Activated T-helper 1 cell treated with anti-CD3 and anti-CD28 coated beads, Interleukin-12 subunit alpha, Interleukin-12 subunit beta, Interleukin-2, Interleukin-4 antibody, amounts not matched to agents 30 ng/mL and 10 ng/mL and 1 ng/mL, durations not matched to agents 14 hours and 24 hours and 36 hours (primary cell): Measurements from ENCODE around the gene PRR7. TPM values are rescaled to one million over a fixed set of nuclear protein-coding genes. Genes with fewer than 3 reads are reported as not detected.

ENCODE experiments used
- DNase-seq: peaks from one replicate; pipeline ENCODE4 v3.0.0; 2021; ENCODE audit warnings: low spot score
- H3K27ac Mint-ChIP-seq: one replicate; pipeline ENCODE4 v1.8.0; 2021; ENCODE audit warnings: mild to moderate bottlenecking, mixed read lengths
- H3K27me3 Mint-ChIP-seq: one replicate; pipeline ENCODE4 v1.8.0; 2022; ENCODE audit warnings: mild to moderate bottlenecking, moderate library complexity, mixed read lengths; ENCODE audit not compliant: insufficient read depth
- H3K36me3 Mint-ChIP-seq: one replicate; pipeline ENCODE4 v1.8.0; 2021; ENCODE audit warnings: low read depth, mixed read lengths
- H3K4me1 Mint-ChIP-seq: one replicate; pipeline ENCODE4 v1.8.0; 2021; ENCODE audit warnings: low read depth, mixed read lengths
- H3K4me3 Mint-ChIP-seq: one replicate; pipeline ENCODE4 v1.8.0; 2021; ENCODE audit warnings: mild to moderate bottlenecking, moderate library complexity, mixed read lengths
- H3K9me3 Mint-ChIP-seq: one replicate; pipeline ENCODE4 v1.8.0; 2021; ENCODE audit warnings: mixed read lengths
- intact Hi-C: fragments of 100-400 bp; cut with micrococcal nuclease; formaldehyde crosslinking; loops from one replicate; pipeline ENCODE4 v1.15.1; 2024
- total RNA-seq: library from RNA; stranded (reverse); gene quantifications from 2 replicates; pipeline ENCODE4 v1.2.3, GENCODE V29; 2022

The PRR7 gene
- total RNA-seq, 1 donor from 2014 or later: 10.3 TPM

DNA sequence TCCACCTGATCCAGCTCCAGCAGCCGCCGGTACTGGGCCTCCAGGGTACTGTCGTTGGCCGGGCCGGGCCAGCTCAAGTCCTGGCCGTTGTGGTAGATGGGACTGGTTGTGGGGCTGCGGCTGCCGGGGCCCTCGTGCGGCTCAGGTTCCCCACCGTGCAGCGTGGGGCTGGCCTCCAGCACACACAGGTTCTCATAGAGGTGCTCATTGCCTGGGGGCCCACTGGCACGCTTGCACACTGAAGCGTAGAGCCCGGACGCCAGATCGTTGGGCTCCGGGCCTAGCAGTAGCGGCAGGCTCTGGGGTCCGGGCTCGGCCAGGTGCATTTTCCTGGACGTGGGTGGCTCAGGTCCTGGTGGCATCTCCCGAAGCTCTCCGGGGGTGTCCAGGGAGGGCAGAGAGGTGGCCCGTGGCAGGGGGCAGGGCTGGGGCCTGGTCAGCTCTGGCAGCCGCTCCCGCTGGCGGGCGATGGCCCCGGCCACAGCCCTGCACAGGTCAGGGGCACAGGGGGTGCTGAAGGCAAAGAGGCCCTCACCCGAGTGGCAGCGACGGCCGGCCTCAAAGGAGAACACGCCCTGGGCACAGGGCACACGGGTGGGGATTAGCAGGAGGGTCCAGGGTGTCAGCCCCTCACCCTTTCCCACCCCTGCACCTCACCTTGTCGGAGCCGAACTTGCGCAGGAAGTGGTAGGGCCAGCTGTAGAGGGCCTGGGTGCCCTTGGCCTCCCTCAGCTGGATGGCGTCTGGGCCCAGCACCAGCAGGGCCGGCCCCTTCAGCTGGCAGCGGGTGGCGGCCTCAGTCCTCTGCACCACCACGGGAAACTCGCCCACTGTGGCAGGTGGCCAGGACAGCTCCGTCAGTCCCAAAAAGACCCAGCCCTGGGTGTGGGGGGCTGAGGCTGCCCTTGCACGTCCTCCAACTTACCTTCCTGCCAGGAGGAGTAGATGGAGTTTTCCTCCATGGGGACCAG is 57.8 kb downstream of the PRR7 start:
- Mint-ChIP-seq H3K36me3 (no peaks in the 10 kb centered on the region), H3K4me3 (no peak overlapping the region), H3K9me3 (no peaks in the 10 kb centered on the region), H3K4me1 (peaks cover 5% of the 10 kb centered on the region), H3K27ac (no peak overlapping the region), H3K27me3 (peaks cover 8% of the 10 kb centered on the region)
- no peak for DNase-seq
- intact Hi-C loops: no loop called here

DNA sequence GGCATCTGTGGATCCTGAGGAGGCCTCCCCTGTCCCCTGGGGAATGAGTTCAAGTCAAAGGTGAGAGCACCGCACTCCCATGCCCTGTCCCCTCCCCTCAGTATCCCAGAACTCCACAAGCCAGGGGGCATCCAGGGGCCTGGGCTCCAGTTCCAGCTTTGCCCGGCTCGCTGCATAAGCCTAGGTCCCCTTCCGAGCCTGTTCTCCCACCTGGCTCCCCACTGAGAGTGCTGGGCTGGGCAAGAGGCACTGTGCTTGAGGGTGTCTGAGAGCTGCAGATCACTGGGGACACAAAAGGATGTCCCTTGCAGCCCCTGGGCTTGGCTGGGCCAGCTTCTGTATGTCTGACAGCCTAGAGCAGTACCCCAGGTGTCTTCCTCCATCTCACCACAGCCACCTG is 58.5 kb downstream of the PRR7 start:
- H3K27me3 Mint-ChIP-seq: peaks cover 4% of the 10 kb centered on the region
- intact Hi-C loops: no loop called here
- no peaks in the 10 kb centered on the region for H3K9me3 Mint-ChIP-seq
- peaks cover 5% of the 10 kb centered on the region for H3K4me1 Mint-ChIP-seq
- no peak overlapping the region for H3K4me3 Mint-ChIP-seq
- no peak overlapping the region for H3K27ac Mint-ChIP-seq
- peaks cover 2% of the 10 kb centered on the region for H3K36me3 Mint-ChIP-seq
- no peak for DNase-seq

Other genes starting within 250 kb of the PRR7 start
- 19.7 and 22.4 TPM in 2 replicates for gene RAB24, start 143.1 kb upstream of the PRR7 start, total RNA-seq
- 239 and 250 TPM in 2 replicates for gene PRELID1, start 143.0 kb upstream of the PRR7 start, total RNA-seq
- gene MXD3, start 134.9 kb upstream of the PRR7 start, total RNA-seq: 9.6 and 11.8 TPM in 2 replicates
- 108 and 118 TPM in 2 replicates for gene LMAN2, start 95.1 kb upstream of the PRR7 start, total RNA-seq
- 37.8 and 41.3 TPM in 2 replicates for gene RGS14, start 88.9 kb upstream of the PRR7 start, total RNA-seq
- gene SLC34A1, start 62.4 kb upstream of the PRR7 start, total RNA-seq: 0.26 TPM in 1 of 2 replicates, not detected in the other
- not detected in 2 replicates for gene PFN3, start 46.2 kb upstream of the PRR7 start, total RNA-seq
- gene F12, start 37.2 kb upstream of the PRR7 start, total RNA-seq: 1.3 and 2.2 TPM in 2 replicates
- 122 and 132 TPM in 2 replicates for gene GRK6, start 20.1 kb upstream of the PRR7 start, total RNA-seq
- gene DBN1, start 26.8 kb downstream of the PRR7 start, total RNA-seq: 13.1 and 14.4 TPM in 2 replicates
- 49.2 and 49.9 TPM in 2 replicates for gene PDLIM7, start 50.8 kb downstream of the PRR7 start, total RNA-seq
- 3.7 and 5.0 TPM in 2 replicates for gene DOK3, start 63.0 kb downstream of the PRR7 start, total RNA-seq
- gene DDX41, start 70.1 kb downstream of the PRR7 start, total RNA-seq: 151 and 166 TPM in 2 replicates
- 70.9 and 79.4 TPM in 2 replicates for gene FAM193B, start 107.7 kb downstream of the PRR7 start, total RNA-seq
- gene TMED9, start 145.4 kb downstream of the PRR7 start, total RNA-seq: 174 and 175 TPM in 2 replicates
- 27.7 and 28.4 TPM in 2 replicates for gene B4GALT7, start 153.3 kb downstream of the PRR7 start, total RNA-seq